ENCODE results near the gene DAPK2.

DAPK2 gene

GRCh38 chr15:63996794-63997357 lies 49.4 kb downstream of the DAPK2 start:
- no peak for DNase-seq

- no peak for DNase-seq
Measured at GRCh38 chr15:63995789-63996188, 50.5 kb downstream of the DAPK2 start.

- DNase-seq: no peak
Measured at GRCh38 chr15:63994073-63994600, 52.1 kb downstream of the DAPK2 start.

GRCh38 chr15:63992300-63992699 lies 54.0 kb downstream of the DAPK2 start:
- DNase-seq: no peak

GRCh38 chr15:63991706-63992105 lies 54.6 kb downstream of the DAPK2 start:
- DNase-seq: no peak

- DNase-seq: no peak
Measured at GRCh38 chr15:63990454-63990853, 55.8 kb downstream of the DAPK2 start.

GRCh38 chr15:63987796-63988378 lies 58.4 kb downstream of the DAPK2 start:
- DNase-seq: no peak

GRCh38 chr15:63986751-63987341 lies 59.4 kb downstream of the DAPK2 start:
- no peak for DNase-seq

- DNase-seq: no peak
Measured at GRCh38 chr15:63986185-63986680, 60.1 kb downstream of the DAPK2 start.

GRCh38 chr15:63985221-63986184 lies 60.8 kb downstream of the DAPK2 start:
- DNase-seq: no peak

GRCh38 chr15:63984331-63984730 lies 62.0 kb downstream of the DAPK2 start:
- DNase-seq: no peak

GRCh38 chr15:63983061-63983711 lies 63.1 kb downstream of the DAPK2 start:
- no peak for DNase-seq

- no peak for DNase-seq
Measured at GRCh38 chr15:63982381-63982854, 63.9 kb downstream of the DAPK2 start.

- DNase-seq: no peak
Measured at GRCh38 chr15:63981596-63982320, 64.5 kb downstream of the DAPK2 start.

- DNase-seq: no peak
Measured at GRCh38 chr15:63979262-63979793, 67.0 kb downstream of the DAPK2 start.

GRCh38 chr15:63978511-63979261 lies 67.6 kb downstream of the DAPK2 start:
- DNase-seq: no peak

- no peak for DNase-seq
Measured at GRCh38 chr15:63977119-63977518, 69.2 kb downstream of the DAPK2 start.

GRCh38 chr15:63974021-63974420 lies 72.3 kb downstream of the DAPK2 start:
- no peak for DNase-seq

GRCh38 chr15:63973212-63974009 lies 72.9 kb downstream of the DAPK2 start:
- no peak for DNase-seq

- no peak for DNase-seq
Measured at GRCh38 chr15:63972801-63973200, 73.5 kb downstream of the DAPK2 start.
